GM23248 (cell line): ENCODE results near the gene HEBP1. TPM values are rescaled to one million over a fixed set of nuclear protein-coding genes. Genes with fewer than 3 reads are reported as not detected.

Experiments used
- DNase-seq: peaks from one replicate; pipeline ENCODE4 v3.0.0-alpha.2; 2015
- H2AFZ ChIP-seq: fragments of 200-600 bp; sonication (generic); 2 replicates; pipeline ENCODE4 v1.6.1; 2016; ENCODE audit warnings: antibody characterized with exemption
- H3F3A ChIP-seq: fragments of 200-600 bp; sonication (generic); 2 replicates; pipeline ENCODE4 v1.6.1; 2016; ENCODE audit warnings: mild to moderate bottlenecking, antibody characterized with exemption, mixed run types; ENCODE audit not compliant: insufficient read depth
- H3K27ac ChIP-seq: fragments of 200-600 bp; sonication (generic); 2 replicates; pipeline ENCODE4 v1.5.1; 2016; ENCODE audit warnings: mild to moderate bottlenecking
- H3K27me3 ChIP-seq: fragments of 200-600 bp; sonication (generic); replicated peaks from 2 replicates; pipeline ENCODE4 v1.6.1; 2016; ENCODE audit warnings: mild to moderate bottlenecking; ENCODE audit not compliant: insufficient read depth
- H3K36me3 ChIP-seq: fragments of 200-600 bp; sonication (generic); 2 replicates; pipeline ENCODE4 v1.6.1; 2016; ENCODE audit warnings: low read depth, mild to moderate bottlenecking
- H3K4me1 ChIP-seq: fragments of 200-600 bp; sonication (generic); 2 replicates; pipeline ENCODE4 v1.6.1; 2016; ENCODE audit warnings: mild to moderate bottlenecking; ENCODE audit not compliant: insufficient read depth
- H3K4me2 ChIP-seq: fragments of 200-600 bp; sonication (generic); one replicate; pipeline ENCODE4 v1.6.1; 2016; ENCODE audit warnings: mild to moderate bottlenecking; ENCODE audit not compliant: unreplicated experiment
- H3K4me3 ChIP-seq: fragments of 200-600 bp; sonication (generic); 2 replicates; pipeline ENCODE4 v1.5.1; 2016; ENCODE audit warnings: mild to moderate bottlenecking
- H3K79me2 ChIP-seq: fragments of 200-600 bp; sonication (generic); 2 replicates; pipeline ENCODE4 v1.6.1; 2016; ENCODE audit warnings: mild to moderate bottlenecking; ENCODE audit not compliant: insufficient read depth
- H3K9ac ChIP-seq: fragments of 200-600 bp; sonication (generic); 2 replicates; pipeline ENCODE4 v1.6.1; 2016; ENCODE audit warnings: mild to moderate bottlenecking
- H3K9me2 ChIP-seq: fragments of 200-600 bp; sonication (generic); 2 replicates; pipeline ENCODE4 v1.6.1; 2016; ENCODE audit warnings: mixed run types, mild to moderate bottlenecking, moderate library complexity; ENCODE audit not compliant: insufficient read depth
- H3K9me3 ChIP-seq: fragments of 200-600 bp; sonication (generic); one replicate; pipeline ENCODE4 v1.6.1; 2017; ENCODE audit warnings: low read depth
- H4K20me1 ChIP-seq: fragments of 200-600 bp; sonication (generic); 2 replicates; pipeline ENCODE4 v1.6.0; 2016; ENCODE audit not compliant: insufficient read depth
- EZH2 ChIP-seq: fragments of 200-600 bp; sonication (generic); IDR thresholded peaks from 2 replicates; pipeline ENCODE4 v1.6.1; 2018; ENCODE audit warnings: antibody characterized with exemption, mild to moderate bottlenecking; ENCODE audit not compliant: insufficient read depth, poor library complexity, severe bottlenecking
- EZH2phosphoT487 ChIP-seq: fragments of 200-600 bp; sonication (generic); IDR thresholded peaks from 2 replicates; pipeline ENCODE4 v1.6.1; 2018; ENCODE audit warnings: antibody characterized with exemption, moderate library complexity, mild to moderate bottlenecking, low read depth; ENCODE audit not compliant: insufficient read depth
- WGBS, 2 experiments: methylation state at CpG; one replicate each; pipeline ENCODE4 v1.1.6; 2015 to 2017; ENCODE audit warnings: low lambda C conversion rate in 2 of 2, low coverage in 1 of 2; ENCODE audit errors: missing lambda C conversion rate in 2 of 2; 5-methylcytosine and 5-hydroxymethylcytosine counted together
- in situ Hi-C: fragments of 300-500 bp; cut with MboI; formaldehyde crosslinking; loops from 2 replicates; pipeline ENCODE4 v1.15.0; 2020
- polyA plus RNA-seq: library from polyadenylated mRNA; unstranded; fragments of >200 nt; fragmentation: Nextera tagmentation; extraction: Ambion mirVana; gene quantifications from 2 replicates; pipeline ENCODE4 v1.2.1, GENCODE V29; 2016
- total RNA-seq: library from RNA; depleted of rRNA; stranded (reverse); fragments of >200 nt; shearing (Covaris generic); gene quantifications from 2 replicates; pipeline ENCODE4 v1.2.3, GENCODE V29; 2014

The HEBP1 gene
- total and polyA plus RNA-seq, 2 experiments from 2014 or later: 17.4 to 83.0 TPM

- H3K36me3 ChIP-seq: no peaks in the 10 kb centered on the region
- H3K9me3 ChIP-seq: no peaks in the 10 kb centered on the region
- H3F3A ChIP-seq: no peaks in the 10 kb centered on the region
- no peak overlapping the region for H3K9ac ChIP-seq
- 0 out of 2 replicates have a peak, but pooled peaks cover 4% of the 10 kb centered on the region for H3K4me1 ChIP-seq
- H3K4me2 ChIP-seq: no peak overlapping the region
- H3K79me2 ChIP-seq: no peaks in the 10 kb centered on the region
- no peaks in the 10 kb centered on the region for H3K27me3 ChIP-seq
- no peak overlapping the region for H3K27ac ChIP-seq
- 95 to 96% methylated on average over 11 of the region's 11 CpGs for WGBS, 2 experiments
- TF ChIP-seq EZH2phosphoT487: no peak
- TF ChIP-seq EZH2: no peak
- no peak overlapping the region for H2AFZ ChIP-seq
- H4K20me1 ChIP-seq: no peaks in the 10 kb centered on the region
- no peak for DNase-seq
- H3K9me2 ChIP-seq: no peaks in the 10 kb centered on the region
- no peak overlapping the region for H3K4me3 ChIP-seq
- in situ Hi-C loops: no loop called here
These were observed 63.0 kb downstream of the HEBP1 start for GRCh38 chr12:12936983-12937491.

GRCh38 chr12:12934556-12934955, 65.5 kb downstream of the HEBP1 start:
- no peak overlapping the region for H3K27ac ChIP-seq
- H3K9me2 ChIP-seq: no peaks in the 10 kb centered on the region
- no peak overlapping the region for H3K4me3 ChIP-seq
- no peak overlapping the region for H3K9ac ChIP-seq
- no peaks in the 10 kb centered on the region for H3K4me1 ChIP-seq
- H3K79me2 ChIP-seq: no peaks in the 10 kb centered on the region
- H3K27me3 ChIP-seq: no peaks in the 10 kb centered on the region
- no peak for TF ChIP-seq EZH2
- no peak for TF ChIP-seq EZH2phosphoT487
- H4K20me1 ChIP-seq: no peaks in the 10 kb centered on the region
- no peak for DNase-seq
- in situ Hi-C loops: no loop called here
- H3F3A ChIP-seq: no peaks in the 10 kb centered on the region
- no peaks in the 10 kb centered on the region for H3K36me3 ChIP-seq
- H2AFZ ChIP-seq: no peak overlapping the region
- no peak overlapping the region for H3K4me2 ChIP-seq
- H3K9me3 ChIP-seq: no peaks in the 10 kb centered on the region
- WGBS, 2 experiments: 73 to 74% methylated on average over 8 of the region's 8 CpGs

GRCh38 chr12:12933742-12934141, 66.3 kb downstream of the HEBP1 start:
- Histone ChIP-seq H3K4me2 (no peak overlapping the region), H3K79me2 (no peaks in the 10 kb centered on the region), H3K27ac (no peak overlapping the region), H4K20me1 (no peaks in the 10 kb centered on the region), H2AFZ (no peak overlapping the region), H3K9me2 (no peaks in the 10 kb centered on the region), H3F3A (no peaks in the 10 kb centered on the region), H3K4me1 (no peaks in the 10 kb centered on the region), H3K9me3 (no peaks in the 10 kb centered on the region), H3K27me3 (no peaks in the 10 kb centered on the region), H3K36me3 (no peaks in the 10 kb centered on the region), H3K4me3 (no peak overlapping the region), H3K9ac (no peak overlapping the region)
- no peak for DNase-seq
- 70 to 76% methylated on average over 4 of the region's 4 CpGs for WGBS, 2 experiments
- in situ Hi-C loops: no loop called here
- TF ChIP-seq EZH2 (no peak), EZH2phosphoT487 (no peak)

- 50 to 58% methylated on average over 2 of the region's 2 CpGs for WGBS, 2 experiments
- H3K27me3 ChIP-seq: no peaks in the 10 kb centered on the region
- H4K20me1 ChIP-seq: no peaks in the 10 kb centered on the region
- no peak overlapping the region for H3K4me2 ChIP-seq
- H3K27ac ChIP-seq: no peak overlapping the region
- DNase-seq: no peak
- H3K36me3 ChIP-seq: no peaks in the 10 kb centered on the region
- H3K79me2 ChIP-seq: no peaks in the 10 kb centered on the region
- H3K9ac ChIP-seq: no peak overlapping the region
- no peak overlapping the region for H3K4me3 ChIP-seq
- in situ Hi-C loops: no loop called here
- no peaks in the 10 kb centered on the region for H3K9me2 ChIP-seq
- TF ChIP-seq EZH2phosphoT487 (no peak), EZH2 (no peak)
- H2AFZ ChIP-seq: no peak overlapping the region
- peaks cover 11% of the 10 kb centered on the region for H3K4me1 ChIP-seq
- 0 out of 2 replicates have a peak, but pooled peaks cover 5% of the 10 kb centered on the region for H3F3A ChIP-seq
- H3K9me3 ChIP-seq: no peaks in the 10 kb centered on the region
These were observed 69.3 kb downstream of the HEBP1 start for GRCh38 chr12:12930633-12931219.
